ENCODE results near the gene ATG14.

The ATG14 gene

GRCh38 chr14:55332654-55333570 is 78.7 kb downstream of the ATG14 start:
- Histone ChIP-seq H3K36me3 (ENCODE audit: insufficient read depth, low read length) (no peaks in the 10 kb centered on the region), H3K27me3 (ENCODE audit: insufficient read depth, low read length) (no peaks in the 10 kb centered on the region), H3K4me1 (ENCODE audit: insufficient read depth, low read length) (peaks cover 13% of the 10 kb centered on the region; the same call in 1 of the 2 replicates), H3K4me3 (ENCODE audit: low read length) (no peak overlapping the region), H3K9ac (ENCODE audit: low read depth, low read length) (no peak overlapping the region), H3K9me3 (ENCODE audit: insufficient read depth, low read depth, low read length) (no peaks in the 10 kb centered on the region), H3K27ac (ENCODE audit: low read depth, low read length) (no peak overlapping the region)
- WGBS: 92% methylated on average over 6 of the region's 7 CpGs

- peaks cover 13% of the 10 kb centered on the region; the same call in 1 of the 2 replicates for H3K4me1 ChIP-seq (ENCODE audit: insufficient read depth, low read length)
- H3K36me3 ChIP-seq (ENCODE audit: insufficient read depth, low read length): no peaks in the 10 kb centered on the region
- no peak overlapping the region for H3K27ac ChIP-seq (ENCODE audit: low read depth, low read length)
- no peaks in the 10 kb centered on the region for H3K9me3 ChIP-seq (ENCODE audit: insufficient read depth, low read depth, low read length)
- no peak overlapping the region for H3K4me3 ChIP-seq (ENCODE audit: low read length)
- H3K27me3 ChIP-seq (ENCODE audit: insufficient read depth, low read length): no peaks in the 10 kb centered on the region
- 88% methylated on average over 5 of the region's 6 CpGs for WGBS
- no peak overlapping the region for H3K9ac ChIP-seq (ENCODE audit: low read depth, low read length)
Measured at GRCh38 chr14:55329999-55330710, 81.5 kb downstream of the ATG14 start.

GRCh38 chr14:55328317-55328716 is 83.3 kb downstream of the ATG14 start:
- Histone ChIP-seq H3K4me1 (ENCODE audit: insufficient read depth, low read length) (peaks cover 5% of the 10 kb centered on the region; the same call in 1 of the 2 replicates), H3K36me3 (ENCODE audit: insufficient read depth, low read length) (no peaks in the 10 kb centered on the region), H3K27ac (ENCODE audit: low read depth, low read length) (no peak overlapping the region), H3K9me3 (ENCODE audit: insufficient read depth, low read depth, low read length) (no peaks in the 10 kb centered on the region), H3K27me3 (ENCODE audit: insufficient read depth, low read length) (no peaks in the 10 kb centered on the region), H3K9ac (ENCODE audit: low read depth, low read length) (no peak overlapping the region), H3K4me3 (ENCODE audit: low read length) (no peak overlapping the region)
- 90% methylated on average over 3 of the region's 3 CpGs for WGBS

GRCh38 chr14:55327179-55327578 is 84.5 kb downstream of the ATG14 start:
- H3K9me3 ChIP-seq (ENCODE audit: insufficient read depth, low read depth, low read length): no peaks in the 10 kb centered on the region
- H3K4me1 ChIP-seq (ENCODE audit: insufficient read depth, low read length): peaks cover 5% of the 10 kb centered on the region; the same call in 1 of the 2 replicates
- H3K27ac ChIP-seq (ENCODE audit: low read depth, low read length): no peak overlapping the region
- no peak overlapping the region for H3K4me3 ChIP-seq (ENCODE audit: low read length)
- WGBS: 92% methylated on average over 1 of the region's 1 CpG
- H3K36me3 ChIP-seq (ENCODE audit: insufficient read depth, low read length): no peaks in the 10 kb centered on the region
- H3K9ac ChIP-seq (ENCODE audit: low read depth, low read length): no peak overlapping the region
- no peaks in the 10 kb centered on the region for H3K27me3 ChIP-seq (ENCODE audit: insufficient read depth, low read length)

GRCh38 chr14:55324812-55325211 is 86.8 kb downstream of the ATG14 start:
- WGBS: 93% methylated on average over 2 of the region's 2 CpGs
- Histone ChIP-seq H3K27me3 (ENCODE audit: insufficient read depth, low read length) (no peaks in the 10 kb centered on the region), H3K36me3 (ENCODE audit: insufficient read depth, low read length) (no peaks in the 10 kb centered on the region), H3K27ac (ENCODE audit: low read depth, low read length) (no peak overlapping the region), H3K4me3 (ENCODE audit: low read length) (no peak overlapping the region), H3K9ac (ENCODE audit: low read depth, low read length) (no peak overlapping the region), H3K4me1 (ENCODE audit: insufficient read depth, low read length) (peaks cover 5% of the 10 kb centered on the region; the same call in 1 of the 2 replicates), H3K9me3 (ENCODE audit: insufficient read depth, low read depth, low read length) (no peaks in the 10 kb centered on the region)

GRCh38 chr14:55323910-55324309 is 87.7 kb downstream of the ATG14 start:
- Histone ChIP-seq H3K36me3 (ENCODE audit: insufficient read depth, low read length) (no peaks in the 10 kb centered on the region), H3K27ac (ENCODE audit: low read depth, low read length) (no peak overlapping the region), H3K4me1 (ENCODE audit: insufficient read depth, low read length) (peaks cover 5% of the 10 kb centered on the region; the same call in 1 of the 2 replicates), H3K9me3 (ENCODE audit: insufficient read depth, low read depth, low read length) (no peaks in the 10 kb centered on the region), H3K27me3 (ENCODE audit: insufficient read depth, low read length) (no peaks in the 10 kb centered on the region), H3K4me3 (ENCODE audit: low read length) (no peak overlapping the region), H3K9ac (ENCODE audit: low read depth, low read length) (no peak overlapping the region)

- Histone ChIP-seq H3K4me1 (ENCODE audit: insufficient read depth, low read length) (no peaks in the 10 kb centered on the region), H3K27me3 (ENCODE audit: insufficient read depth, low read length) (no peaks in the 10 kb centered on the region), H3K27ac (ENCODE audit: low read depth, low read length) (no peak overlapping the region), H3K4me3 (ENCODE audit: low read length) (no peak overlapping the region), H3K9ac (ENCODE audit: low read depth, low read length) (no peak overlapping the region), H3K36me3 (ENCODE audit: insufficient read depth, low read length) (peaks cover 5% of the 10 kb centered on the region; the same call in 1 of the 2 replicates), H3K9me3 (ENCODE audit: insufficient read depth, low read depth, low read length) (no peaks in the 10 kb centered on the region)
- 96% methylated on average over 1 of the region's 1 CpG for WGBS
Measured at GRCh38 chr14:55318694-55319093, 92.9 kb downstream of the ATG14 start.

GRCh38 chr14:55317542-55318306 is 93.9 kb downstream of the ATG14 start:
- Histone ChIP-seq H3K27me3 (ENCODE audit: insufficient read depth, low read length) (no peaks in the 10 kb centered on the region), H3K27ac (ENCODE audit: low read depth, low read length) (no peak overlapping the region), H3K9me3 (ENCODE audit: insufficient read depth, low read depth, low read length) (peaks cover 9% of the 10 kb centered on the region), H3K4me3 (ENCODE audit: low read length) (no peak overlapping the region), H3K9ac (ENCODE audit: low read depth, low read length) (no peak overlapping the region), H3K36me3 (ENCODE audit: insufficient read depth, low read length) (peaks cover 13% of the 10 kb centered on the region), H3K4me1 (ENCODE audit: insufficient read depth, low read length) (no peaks in the 10 kb centered on the region)
- 89% methylated on average over 2 of the region's 3 CpGs for WGBS

- WGBS: 89% methylated on average over 4 of the region's 4 CpGs
Measured at GRCh38 chr14:55316564-55316963, 95.1 kb downstream of the ATG14 start.

More at GRCh38 chr14:55316564-55316963, 95.1 kb downstream of the ATG14 start:
- Histone ChIP-seq H3K4me1 (ENCODE audit: insufficient read depth, low read length) (no peaks in the 10 kb centered on the region), H3K9me3 (ENCODE audit: insufficient read depth, low read depth, low read length) (peaks cover 19% of the 10 kb centered on the region), H3K27me3 (ENCODE audit: insufficient read depth, low read length) (no peaks in the 10 kb centered on the region), H3K36me3 (ENCODE audit: insufficient read depth, low read length) (peaks cover 13% of the 10 kb centered on the region), H3K27ac (ENCODE audit: low read depth, low read length) (no peak overlapping the region), H3K9ac (ENCODE audit: low read depth, low read length) (no peak overlapping the region), H3K4me3 (ENCODE audit: low read length) (no peak overlapping the region)

All from HUES64 (cell line).